GM18519 (cell line): ENCODE results near the gene EFNA1.

Experiments
- ATAC-seq: cut with Tn5 transposase; IDR thresholded peaks from one replicate; pipeline ENCODE4 v1.9.1; 2021; ENCODE audit warnings: mild to moderate bottlenecking, moderate library complexity; ENCODE audit not compliant: unreplicated experiment, low FRiP score

Gene EFNA1

GRCh38 chr1:155172732-155173477, 45.2 kb downstream of the EFNA1 start, which contains the start of gene KRTCAP2:
KRTCAP2 (minus strand) TSS chr1:155173304; CDS start chr1:155173224, 80 bp downstream.
- peak; percentile 64 for ATAC-seq

GRCh38 chr1:155173478-155174323, 46.0 kb downstream of the EFNA1 start, which contains the start of gene TRIM46:
TRIM46 (plus strand) TSS chr1:155173849; CDS start chr1:155173967, 118 bp downstream.
- ATAC-seq, result no peak

GRCh38 chr1:155174324-155175280, 46.9 kb downstream of the EFNA1 start:
- no peak for ATAC-seq

- no peak for ATAC-seq
Observed at GRCh38 chr1:155175281-155175926, 47.7 kb downstream of the EFNA1 start.

- no peak for ATAC-seq
Observed at GRCh38 chr1:155175927-155176371, 48.3 kb downstream of the EFNA1 start.

GRCh38 chr1:155176544-155177071, 48.9 kb downstream of the EFNA1 start:
- no peak for ATAC-seq

GRCh38 chr1:155177192-155177917, 49.7 kb downstream of the EFNA1 start:
- no peak for ATAC-seq

- ATAC-seq, result no peak
Observed at GRCh38 chr1:155177918-155178281, 50.2 kb downstream of the EFNA1 start.

GRCh38 chr1:155178441-155179111, 50.9 kb downstream of the EFNA1 start:
- ATAC-seq, result no peak

GRCh38 chr1:155179112-155180031, 51.7 kb downstream of the EFNA1 start:
- ATAC-seq, result no peak

- ATAC-seq, result no peak
Observed at GRCh38 chr1:155181371-155182051, 53.8 kb downstream of the EFNA1 start.

- ATAC-seq, result no peak
Observed at GRCh38 chr1:155182052-155182550, 54.4 kb downstream of the EFNA1 start.

- no peak for ATAC-seq
Observed at GRCh38 chr1:155183775-155184221, 56.1 kb downstream of the EFNA1 start.

- ATAC-seq, result no peak
Observed at GRCh38 chr1:155184351-155184811, 56.7 kb downstream of the EFNA1 start.
